RPMI7951 (cell line): ENCODE measurements around the gene SLC30A2. TPM values are rescaled to one million over a fixed set of nuclear protein-coding genes. Genes with fewer than 3 reads are reported as not detected.

Experiments used
- DNase-seq: peaks from one replicate; pipeline ENCODE4 v3.0.0-alpha.2; 2012; ENCODE audit warnings: low read depth
- total RNA-seq: library from RNA; depleted of rRNA; stranded (reverse); fragments of >200 nt; shearing (Covaris generic); gene quantifications from 2 replicates; pipeline ENCODE4 v1.2.3, GENCODE V29; 2014

The SLC30A2 gene
- total RNA-seq, 1 experiment from 2014 or later, result not detected

GRCh38 chr1:26023009-26023408 is 22.9 kb downstream of the SLC30A2 start:
- no peak for DNase-seq

GRCh38 chr1:26022404-26022779 is 23.5 kb downstream of the SLC30A2 start:
- no peak for DNase-seq

DNA sequence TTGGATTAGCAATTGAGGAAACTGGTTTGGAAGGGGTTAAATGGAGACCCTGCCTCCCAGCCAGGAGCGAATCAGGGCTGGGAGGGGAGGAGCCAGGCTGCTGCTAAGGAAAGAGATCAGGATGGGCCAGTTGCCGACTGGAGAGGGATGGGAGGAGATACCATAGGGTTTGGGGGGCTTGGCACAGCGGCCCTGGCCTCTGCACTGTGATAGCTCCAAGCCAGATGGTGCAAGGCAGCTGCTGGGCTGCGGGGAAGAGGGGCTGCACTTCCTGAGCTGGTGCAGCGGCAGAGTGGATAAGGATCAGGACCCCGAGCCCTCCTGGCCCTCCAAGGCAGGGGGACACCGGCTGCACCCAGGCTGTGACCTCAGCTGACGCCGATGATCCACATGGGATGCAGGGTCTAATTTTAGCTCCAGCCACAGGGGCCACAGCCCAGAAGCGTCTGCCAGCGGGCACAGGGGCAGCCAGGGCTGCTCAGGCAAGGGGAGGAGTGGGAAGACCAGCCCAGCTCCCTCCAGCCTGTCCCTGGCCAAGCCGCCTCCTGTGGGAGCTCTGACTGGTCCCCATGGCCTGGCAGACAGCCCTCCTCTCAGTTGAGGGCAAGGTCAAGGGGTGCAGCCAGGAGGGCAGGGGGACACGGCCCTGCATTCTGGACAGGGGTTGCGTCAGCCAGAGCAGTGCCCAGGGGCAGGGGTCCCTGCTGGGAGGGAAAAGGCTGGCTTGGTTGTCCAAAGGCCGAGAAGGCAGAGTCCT is 24.1 kb downstream of the SLC30A2 start, which contains the start of gene EXTL1:
TSS of gene EXTL1 (plus strand) at position 129 of the 757 bp plus-strand sequence. CDS start 872 bp downstream, outside the sequence.
- peak; percentile 62 for DNase-seq

DNA sequence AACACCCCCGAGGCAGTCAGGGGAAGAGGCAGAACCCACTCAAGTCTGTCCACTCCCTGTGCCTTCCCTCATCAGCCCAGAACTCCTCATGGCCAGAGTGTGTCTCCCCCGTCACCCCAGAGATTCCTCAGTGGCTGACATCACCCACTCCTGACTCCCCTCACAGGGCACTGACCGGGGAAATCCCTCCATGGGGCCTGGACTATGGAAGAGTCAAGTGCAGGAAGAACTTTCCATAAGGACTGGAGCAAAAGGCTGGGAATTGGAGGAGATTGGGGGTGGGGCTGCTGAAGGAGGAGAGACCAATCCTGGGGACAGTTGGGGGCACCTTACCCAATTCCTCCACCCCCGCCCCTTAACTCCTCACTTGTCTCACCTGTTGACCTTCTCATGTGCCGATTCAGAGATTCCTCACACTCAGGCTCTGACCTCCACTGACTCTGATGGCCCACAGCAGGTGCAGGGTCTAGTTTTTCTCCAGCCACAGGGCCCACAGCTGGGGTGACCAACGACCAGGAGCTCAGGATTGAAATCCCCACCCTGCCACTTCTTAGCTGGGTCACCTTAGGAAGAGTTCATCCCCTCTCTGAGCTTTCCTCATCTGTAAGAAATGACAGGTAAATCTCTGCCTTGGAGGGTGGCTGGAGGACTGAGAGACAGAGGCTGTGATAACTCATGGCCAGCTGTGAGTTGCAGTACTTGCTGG is 24.8 kb downstream of the SLC30A2 start:
- DNase-seq, result no peak

GRCh38 chr1:26020330-26020768 is 25.6 kb downstream of the SLC30A2 start:
- DNase-seq, result peak; percentile 59

- peak; percentile 75 for DNase-seq
Measured at GRCh38 chr1:26019641-26020315, 26.1 kb downstream of the SLC30A2 start.

- DNase-seq, result peak; percentile 87
Measured at GRCh38 chr1:26017606-26018005, 28.3 kb downstream of the SLC30A2 start.

GRCh38 chr1:26016953-26017545 is 28.9 kb downstream of the SLC30A2 start:
- peak; percentile 47 for DNase-seq

GRCh38 chr1:26016258-26016952 is 29.5 kb downstream of the SLC30A2 start:
- DNase-seq, result peak; percentile 58

- DNase-seq, result peak; percentile 48
Measured at GRCh38 chr1:26015358-26015757, 30.6 kb downstream of the SLC30A2 start.

DNA sequence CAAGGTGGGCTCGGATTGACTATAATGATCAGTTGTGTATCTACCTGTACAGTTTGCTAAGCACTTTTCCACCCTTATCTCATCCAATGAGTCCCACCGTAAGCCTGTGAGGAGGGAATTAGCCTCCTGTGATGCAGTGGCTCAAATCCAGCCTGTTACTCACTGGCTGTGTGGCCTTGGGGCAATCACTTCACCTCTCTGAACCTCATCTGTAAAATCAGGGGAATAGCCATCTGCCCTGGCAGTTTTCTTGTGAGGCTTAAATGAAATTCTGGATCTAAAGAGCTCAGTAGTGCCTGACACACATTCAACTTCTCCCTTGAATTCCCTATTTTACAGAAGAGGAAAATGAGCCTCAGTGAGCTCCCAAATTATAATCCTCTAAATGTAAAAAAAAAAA is 31.7 kb downstream of the SLC30A2 start:
- DNase-seq, result no peak

DNA sequence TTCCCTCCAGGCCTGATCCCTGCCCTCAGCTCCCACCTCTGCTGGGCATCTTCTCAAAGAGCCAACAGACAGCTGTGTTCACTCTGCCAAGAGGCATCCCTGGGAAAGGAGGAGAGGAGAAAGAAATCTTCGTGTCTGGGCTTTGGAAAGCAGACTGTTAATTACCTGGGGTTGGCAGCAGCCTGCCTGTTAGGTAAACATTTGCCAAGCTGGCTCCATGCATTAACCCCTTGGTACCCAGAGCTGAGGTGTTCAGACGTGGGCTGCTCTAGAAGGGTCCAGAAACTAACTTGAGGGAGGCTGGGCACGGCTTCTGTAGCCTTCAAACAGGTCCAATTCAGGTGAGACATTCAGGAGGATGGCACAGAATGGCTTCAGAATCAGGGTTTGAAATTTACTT is 33.1 kb downstream of the SLC30A2 start:
- no peak for DNase-seq

DNA sequence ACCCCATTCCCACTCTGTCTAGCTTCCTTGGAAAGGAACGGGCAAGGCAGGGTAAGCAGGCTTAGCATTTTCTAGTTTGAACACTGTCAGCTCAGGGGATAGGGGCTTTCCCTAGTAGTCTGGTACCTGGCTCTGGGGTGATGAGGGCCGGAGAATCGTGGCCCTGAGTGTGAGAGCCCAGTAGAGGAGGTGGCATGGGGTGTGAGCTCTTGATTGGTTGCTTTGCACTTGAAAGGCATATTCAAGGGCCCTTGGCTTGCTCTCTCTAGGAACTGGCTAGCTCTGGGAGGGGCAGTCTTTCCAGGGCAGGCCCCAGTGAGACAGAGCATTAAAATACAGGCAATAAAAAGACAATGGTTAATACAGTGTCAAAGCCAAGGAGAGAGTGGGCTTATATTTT is 35.1 kb downstream of the SLC30A2 start:
- no peak for DNase-seq

DNA sequence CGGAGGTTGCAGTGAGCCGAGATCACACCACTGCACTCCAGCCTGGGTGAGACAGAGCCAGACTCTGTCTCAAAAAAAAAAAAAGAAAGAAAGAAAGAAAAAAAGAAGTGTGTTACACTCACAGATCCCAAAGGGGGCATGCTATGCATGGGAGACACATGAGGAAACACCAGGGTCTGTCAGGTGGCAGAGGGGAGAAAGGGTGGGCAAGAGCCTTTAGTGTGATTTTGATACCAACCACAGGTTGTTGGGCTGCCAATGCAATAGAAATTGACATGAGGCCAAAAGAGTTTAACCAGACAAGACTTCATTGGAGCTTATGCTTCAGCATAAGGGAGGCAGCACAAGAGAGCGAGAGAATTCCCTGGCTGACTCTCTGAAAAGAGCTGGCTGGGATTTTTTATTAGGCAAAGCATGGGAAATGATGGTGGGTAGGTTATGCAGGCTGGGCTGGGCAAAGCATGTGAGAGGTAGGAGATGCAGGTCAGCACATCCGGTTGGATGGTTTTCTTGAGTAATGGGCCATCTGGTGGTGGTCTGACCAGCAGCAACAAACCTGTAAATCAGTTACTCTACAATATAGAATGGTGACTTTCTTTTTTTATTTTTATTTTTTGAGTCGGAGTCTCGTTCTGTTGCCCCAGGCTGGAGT is 36.0 kb downstream of the SLC30A2 start:
- no peak for DNase-seq

DNA sequence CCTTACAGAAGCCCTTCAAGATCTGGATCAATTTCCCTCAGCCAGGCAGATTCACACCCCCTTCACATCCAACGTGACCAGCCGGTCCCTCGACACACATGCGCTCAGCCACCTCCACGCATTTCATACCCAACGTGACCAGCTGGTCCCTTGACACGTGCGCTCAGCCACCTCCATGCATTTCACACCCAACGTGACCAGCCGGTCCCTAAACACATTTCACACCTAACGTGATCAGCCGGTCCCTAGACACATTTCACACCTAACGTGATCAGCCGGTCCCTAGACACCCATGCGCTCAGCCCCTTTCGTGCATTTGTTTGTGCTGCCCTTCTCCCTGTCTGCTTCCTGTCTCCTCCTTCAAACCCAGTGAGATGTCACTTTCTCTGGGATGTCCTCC is 39.2 kb downstream of the SLC30A2 start:
- DNase-seq, result no peak

- no peak for DNase-seq
Measured at GRCh38 chr1:26005434-26006105, 40.3 kb downstream of the SLC30A2 start.

DNA sequence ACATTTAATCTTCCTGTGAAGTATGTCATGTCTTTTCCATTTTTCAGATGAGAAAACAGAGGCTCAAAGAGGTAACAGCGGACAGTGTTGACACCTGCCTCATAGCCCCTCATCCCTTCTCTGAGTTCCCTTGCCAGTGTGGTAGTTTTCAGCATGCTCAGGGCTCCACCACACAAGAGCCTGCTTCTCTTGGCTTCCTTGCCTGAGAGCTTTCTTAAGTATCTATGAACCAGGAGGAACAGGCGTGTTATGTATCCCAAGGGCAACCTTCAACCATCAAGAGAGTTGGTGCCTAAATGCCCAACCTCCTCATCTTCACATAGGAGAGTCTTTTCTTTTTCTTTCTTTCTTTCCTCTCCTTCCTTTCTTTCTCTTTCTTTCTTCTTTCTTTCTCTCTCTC is 42.2 kb downstream of the SLC30A2 start:
- DNase-seq, result no peak

DNA sequence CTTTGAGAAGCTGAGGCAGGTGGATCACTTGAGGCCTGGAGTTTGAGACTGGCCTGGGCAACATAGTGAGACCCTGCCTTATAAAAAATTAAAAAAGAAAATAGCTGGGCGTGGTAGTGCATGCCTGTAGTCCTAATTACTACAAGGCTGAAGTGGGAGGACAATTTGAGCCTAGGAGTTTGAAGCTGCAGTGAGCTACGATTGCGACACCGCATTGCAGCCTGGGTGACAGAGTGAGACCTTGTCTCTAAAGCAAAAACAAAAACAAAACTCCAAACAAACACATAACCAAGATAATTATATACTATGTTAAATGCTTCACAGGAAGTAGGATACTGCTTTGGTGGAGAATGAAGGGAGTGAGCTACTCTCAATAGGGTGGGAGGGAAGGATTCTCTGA is 42.7 kb downstream of the SLC30A2 start:
- DNase-seq, result no peak

DNA sequence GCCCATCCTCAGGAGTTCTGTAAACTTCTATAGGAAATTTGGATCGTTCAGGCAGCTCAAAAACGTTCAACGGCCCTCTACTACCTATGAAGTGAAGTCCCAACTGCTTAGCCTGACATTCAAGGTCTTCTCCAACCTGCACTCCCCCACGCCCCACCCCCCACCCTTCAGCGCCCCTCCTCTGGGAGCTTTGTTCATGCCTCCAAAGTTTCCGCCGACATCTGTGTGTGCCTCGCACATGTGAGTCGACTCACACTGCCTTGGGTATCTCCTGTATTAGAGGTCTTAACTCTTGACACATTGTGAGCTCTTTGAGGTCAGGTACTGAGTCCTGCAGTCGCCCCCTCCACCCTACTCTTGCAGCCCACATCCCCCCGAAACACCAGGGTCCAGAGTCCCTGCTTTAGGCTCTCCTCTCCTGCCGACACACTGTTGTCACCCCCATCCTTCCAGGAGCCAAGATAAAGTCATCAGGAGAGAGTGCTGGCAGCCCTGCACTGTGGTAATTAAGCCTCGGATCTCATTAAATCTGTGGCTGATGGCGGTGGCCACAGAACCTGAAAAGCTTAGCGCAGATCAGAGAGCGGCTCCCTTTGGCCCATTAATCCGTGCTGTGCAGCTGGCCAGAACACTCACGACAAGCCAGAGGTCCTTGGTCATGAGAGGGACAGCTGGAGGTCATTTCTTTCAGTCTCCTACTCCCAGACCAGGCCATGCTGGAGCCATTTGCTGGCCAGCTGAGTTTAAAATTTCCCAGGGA is 46.7 kb downstream of the SLC30A2 start:
- no peak for DNase-seq
